ENCODE measurements around the gene TMA7.

The TMA7 gene

DNA sequence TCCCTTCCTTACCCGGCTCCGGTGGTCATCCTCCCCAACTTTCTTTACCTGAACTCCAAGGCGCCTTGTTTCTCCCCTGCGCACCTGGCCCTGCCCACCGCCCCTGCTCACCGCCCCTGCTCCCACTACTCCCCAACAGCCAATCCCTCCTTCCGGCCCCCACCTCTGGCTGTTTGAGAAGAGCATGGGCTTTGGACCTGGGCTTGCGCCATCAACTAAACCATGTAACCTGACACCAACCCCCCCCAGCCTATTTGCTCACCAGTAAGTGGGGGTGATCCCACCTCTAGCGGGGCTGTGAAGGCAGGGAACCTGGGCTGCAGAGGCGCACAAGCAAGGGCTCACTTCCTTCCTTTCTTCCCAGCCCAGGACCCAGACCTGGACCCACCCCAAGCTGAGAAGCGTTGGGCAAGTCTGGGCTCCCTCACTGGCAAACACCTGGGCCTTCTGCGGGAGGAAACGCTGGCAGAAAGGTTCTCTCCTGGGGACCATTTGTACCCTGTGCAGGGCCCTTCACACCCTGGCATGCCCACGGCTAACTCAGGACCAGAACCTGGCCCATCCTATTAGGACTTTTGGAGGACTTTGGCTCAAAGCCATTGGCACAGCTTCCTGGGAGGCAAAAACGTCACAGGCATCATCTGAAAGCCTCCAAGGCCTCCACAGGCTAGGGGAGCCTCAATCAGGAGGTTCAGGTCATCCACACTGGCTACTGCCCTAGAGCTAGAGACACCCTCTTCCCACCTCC lies 9.9 kb upstream of the TMA7 start, which contains the start of gene PLXNB1:
Gene PLXNB1 (minus strand): TSS at position 127 of the 748 bp plus-strand sequence. CDS start 5,475 bp downstream, outside the sequence.
- peak; percentile 84 for DNase-seq (ENCODE audit: low read depth, low spot score)
- no peak for TF ChIP-seq YY1 (IDR thresholded peaks at IDR 0.05; ENCODE audit: insufficient read depth, insufficient read length)
- no peak for TF ChIP-seq ZNF274 (IDR thresholded peaks at IDR 0.05; ENCODE audit: low read depth, low read length)
- no peaks in the 10 kb centered on the region for H3K27me3 ChIP-seq (ENCODE audit: insufficient read depth, insufficient read length)
- H3K36me3 ChIP-seq (ENCODE audit: insufficient read depth, insufficient read length, low read length) = peaks cover 52% of the 10 kb centered on the region
- H3K4me1 ChIP-seq (ENCODE audit: insufficient read depth, insufficient read length) = peaks cover 38% of the 10 kb centered on the region
- peak within 1 kb of the TSS; percentile 88 for H3K9ac ChIP-seq (ENCODE audit: insufficient read length, low read depth)
- peak within 1 kb of the TSS; percentile 77 for H3K4me3 ChIP-seq (ENCODE audit: insufficient read length, low read depth)
- no peaks in the 10 kb centered on the region for H3K9me3 ChIP-seq (ENCODE audit: insufficient read depth, low read length)

DNA sequence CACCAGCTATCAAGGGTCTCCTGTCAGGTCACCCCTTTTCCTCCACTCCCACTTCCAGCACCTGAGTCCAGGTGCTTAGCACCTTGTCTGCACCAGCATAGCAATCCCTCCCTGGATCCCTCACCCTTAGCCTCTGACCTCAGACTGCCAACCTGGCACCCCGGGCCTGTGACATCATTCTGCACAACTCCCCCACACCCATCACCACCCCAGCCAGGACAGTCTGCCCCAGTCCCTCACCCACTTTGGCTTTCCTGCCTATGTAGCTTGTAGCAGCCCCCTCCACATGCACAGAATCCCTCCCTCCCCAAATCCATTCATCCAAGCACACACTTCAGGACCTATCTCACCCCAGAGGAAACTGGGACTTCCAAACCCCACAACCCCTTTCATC lies 9.4 kb upstream of the TMA7 start:
- Histone ChIP-seq H3K4me1 (ENCODE audit: insufficient read depth, insufficient read length) (peaks cover 34% of the 10 kb centered on the region), H3K36me3 (ENCODE audit: insufficient read depth, insufficient read length, low read length) (peaks cover 56% of the 10 kb centered on the region), H3K9me3 (ENCODE audit: insufficient read depth, low read length) (no peaks in the 10 kb centered on the region), H3K9ac (ENCODE audit: insufficient read length, low read depth) (peak overlapping the region; percentile 88), H3K4me3 (ENCODE audit: insufficient read length, low read depth) (no peak overlapping the region), H3K27me3 (ENCODE audit: insufficient read depth, insufficient read length) (no peaks in the 10 kb centered on the region)
- TF ChIP-seq SUZ12 (IDR thresholded peaks at IDR 0.05; ENCODE audit: extremely low read depth, insufficient read depth, insufficient read length) (no peak), YY1 (IDR thresholded peaks at IDR 0.05; ENCODE audit: insufficient read depth, insufficient read length) (no peak), ZNF274 (IDR thresholded peaks at IDR 0.05; ENCODE audit: low read depth, low read length) (no peak)
- DNase-seq (ENCODE audit: low read depth, low spot score) = no peak

DNA sequence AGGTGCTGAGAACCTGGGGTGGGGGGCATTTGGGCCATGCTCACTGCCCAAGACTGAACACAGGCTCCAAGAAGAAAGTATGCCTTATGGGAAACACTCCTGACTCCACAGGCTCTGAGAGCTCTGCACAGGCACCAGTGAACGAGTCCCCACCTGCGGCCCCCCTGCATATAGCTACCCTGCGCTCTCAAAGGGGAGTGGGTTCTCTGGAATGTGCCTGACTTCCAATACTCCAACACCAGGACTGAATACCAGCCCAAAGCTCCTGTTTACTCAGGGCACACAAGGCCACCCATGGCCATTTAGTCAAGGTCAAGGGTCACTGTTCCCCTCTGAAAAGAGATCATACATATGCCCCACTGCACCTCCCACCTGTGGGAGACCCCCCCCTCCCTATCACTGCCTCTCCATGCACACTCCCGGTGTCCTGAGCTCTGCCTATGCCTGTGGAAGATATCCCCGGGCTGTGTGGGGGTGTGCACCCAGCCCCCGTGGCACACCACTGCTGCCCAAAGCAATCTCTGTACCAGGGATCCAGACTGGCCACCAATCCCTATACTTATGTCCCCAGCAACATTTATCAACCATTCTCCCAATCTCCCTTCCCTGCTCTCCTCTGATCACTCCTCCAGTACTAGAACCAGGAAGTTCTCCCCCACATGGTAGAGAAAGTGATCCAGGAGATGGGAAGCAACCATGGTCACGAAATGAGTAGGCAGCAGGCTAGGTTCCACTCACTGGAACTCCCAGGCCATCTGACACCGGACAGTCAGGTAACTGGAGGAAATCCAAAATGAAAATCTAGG lies 8.6 kb upstream of the TMA7 start:
- Histone ChIP-seq H3K27me3 (ENCODE audit: insufficient read depth, insufficient read length) (no peaks in the 10 kb centered on the region), H3K4me1 (ENCODE audit: insufficient read depth, insufficient read length) (peaks cover 34% of the 10 kb centered on the region), H3K9ac (ENCODE audit: insufficient read length, low read depth) (no peak overlapping the region), H3K4me3 (ENCODE audit: insufficient read length, low read depth) (no peak overlapping the region), H3K9me3 (ENCODE audit: insufficient read depth, low read length) (no peaks in the 10 kb centered on the region), H3K36me3 (ENCODE audit: insufficient read depth, insufficient read length, low read length) (peaks cover 51% of the 10 kb centered on the region)
- TF ChIP-seq SUZ12 (IDR thresholded peaks at IDR 0.05; ENCODE audit: extremely low read depth, insufficient read depth, insufficient read length) = no peak
- no peak for TF ChIP-seq ZNF274 (IDR thresholded peaks at IDR 0.05; ENCODE audit: low read depth, low read length)
- no peak for DNase-seq (ENCODE audit: low read depth, low spot score)

DNA sequence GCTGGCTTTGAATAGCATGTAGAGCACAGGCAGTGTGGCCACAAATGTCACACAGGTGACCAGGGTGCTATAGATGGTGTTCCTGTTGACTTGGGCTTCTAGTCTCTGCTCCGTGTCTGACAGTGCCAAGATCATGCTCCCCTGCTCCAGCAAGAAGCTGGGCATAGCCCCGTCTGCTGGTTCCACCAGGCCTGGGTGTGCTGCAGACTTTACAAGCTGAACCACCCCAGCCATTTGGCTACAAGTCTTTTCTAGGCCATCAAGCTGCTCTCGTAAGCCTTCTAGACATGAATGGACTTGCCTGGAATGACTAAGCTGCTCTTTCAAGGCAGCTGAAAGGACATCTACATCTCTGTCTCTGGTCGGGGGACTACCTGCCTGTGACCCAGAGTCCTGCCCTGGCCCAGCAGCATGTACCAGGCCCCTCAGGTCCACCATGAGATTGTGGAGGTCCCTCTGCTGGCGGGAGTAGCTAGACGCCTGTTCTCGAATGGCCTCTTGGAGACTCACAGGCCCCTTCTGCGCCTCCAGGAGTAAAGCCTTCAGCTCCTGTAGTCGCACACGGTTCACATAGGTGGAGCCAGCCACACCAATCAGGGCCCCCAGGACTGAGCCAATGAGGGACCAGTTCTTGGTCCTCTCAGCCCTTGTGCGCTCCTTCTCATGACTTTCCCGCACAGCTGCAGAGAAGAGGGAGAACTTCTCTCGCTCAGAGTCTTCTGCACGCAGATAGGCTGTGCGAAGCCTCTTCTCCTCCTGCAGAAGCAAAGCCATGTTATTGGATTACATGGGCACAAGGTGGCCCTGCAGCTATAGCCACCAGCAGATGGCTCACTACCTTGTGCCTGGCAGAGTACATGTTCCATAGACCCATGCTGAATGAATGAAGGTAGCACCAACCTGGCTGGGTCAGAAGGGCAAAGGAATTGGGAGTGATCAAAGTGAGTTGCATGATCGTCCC lies 7.4 kb upstream of the TMA7 start:
- Histone ChIP-seq H3K4me1 (ENCODE audit: insufficient read depth, insufficient read length) (peaks cover 27% of the 10 kb centered on the region), H3K27me3 (ENCODE audit: insufficient read depth, insufficient read length) (no peaks in the 10 kb centered on the region), H3K36me3 (ENCODE audit: insufficient read depth, insufficient read length, low read length) (peaks cover 57% of the 10 kb centered on the region), H3K9me3 (ENCODE audit: insufficient read depth, low read length) (no peaks in the 10 kb centered on the region), H3K4me3 (ENCODE audit: insufficient read length, low read depth) (no peak overlapping the region), H3K9ac (ENCODE audit: insufficient read length, low read depth) (no peak overlapping the region)
- peak; percentile 44 for DNase-seq (ENCODE audit: low read depth, low spot score)
- TF ChIP-seq SUZ12 (IDR thresholded peaks at IDR 0.05; ENCODE audit: extremely low read depth, insufficient read depth, insufficient read length) = no peak
- TF ChIP-seq YY1 (IDR thresholded peaks at IDR 0.05; ENCODE audit: insufficient read depth, insufficient read length) = no peak
- no peak for TF ChIP-seq ZNF274 (IDR thresholded peaks at IDR 0.05; ENCODE audit: low read depth, low read length)

DNA sequence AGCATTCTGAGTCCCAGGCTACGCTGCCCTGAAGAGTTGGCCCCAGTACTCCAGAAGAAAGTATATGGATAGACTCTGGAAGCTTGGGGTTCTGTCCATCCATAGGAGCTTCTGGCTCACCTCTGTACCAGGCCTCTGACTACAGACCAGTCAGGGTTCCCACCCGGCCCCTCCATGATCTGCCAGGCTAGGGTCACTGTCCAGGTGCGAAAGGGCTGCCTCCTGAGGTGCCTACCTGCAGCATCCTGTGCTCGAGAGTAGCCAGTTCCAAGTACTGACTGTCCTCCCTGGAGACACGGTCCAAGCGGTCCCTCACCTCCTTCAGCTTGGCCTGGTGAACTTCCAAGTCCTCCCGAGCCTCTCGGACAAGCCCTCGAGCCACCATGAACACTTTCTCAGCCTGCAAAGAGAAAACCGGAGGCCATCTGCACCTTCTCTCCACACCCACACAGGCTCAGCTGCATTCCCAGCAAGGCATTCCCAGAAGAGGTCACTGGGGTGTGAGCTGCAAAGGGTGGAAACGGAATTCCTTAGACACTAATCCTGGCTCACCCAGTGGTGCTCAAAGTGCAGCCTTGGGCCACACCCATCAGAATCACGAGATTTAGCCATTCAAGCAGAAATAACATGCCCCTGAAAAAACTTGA lies 6.5 kb upstream of the TMA7 start:
- no peak overlapping the region for H3K9ac ChIP-seq (ENCODE audit: insufficient read length, low read depth)
- H3K4me1 ChIP-seq (ENCODE audit: insufficient read depth, insufficient read length) = peaks cover 19% of the 10 kb centered on the region
- H3K27me3 ChIP-seq (ENCODE audit: insufficient read depth, insufficient read length) = no peaks in the 10 kb centered on the region
- TF ChIP-seq YY1 (IDR thresholded peaks at IDR 0.05; ENCODE audit: insufficient read depth, insufficient read length) = no peak
- no peak for TF ChIP-seq ZNF274 (IDR thresholded peaks at IDR 0.05; ENCODE audit: low read depth, low read length)
- TF ChIP-seq SUZ12 (IDR thresholded peaks at IDR 0.05; ENCODE audit: extremely low read depth, insufficient read depth, insufficient read length) = no peak
- H3K4me3 ChIP-seq (ENCODE audit: insufficient read length, low read depth) = no peak overlapping the region
- DNase-seq (ENCODE audit: low read depth, low spot score) = no peak
- no peaks in the 10 kb centered on the region for H3K9me3 ChIP-seq (ENCODE audit: insufficient read depth, low read length)
- peaks cover 55% of the 10 kb centered on the region for H3K36me3 ChIP-seq (ENCODE audit: insufficient read depth, insufficient read length, low read length)

DNA sequence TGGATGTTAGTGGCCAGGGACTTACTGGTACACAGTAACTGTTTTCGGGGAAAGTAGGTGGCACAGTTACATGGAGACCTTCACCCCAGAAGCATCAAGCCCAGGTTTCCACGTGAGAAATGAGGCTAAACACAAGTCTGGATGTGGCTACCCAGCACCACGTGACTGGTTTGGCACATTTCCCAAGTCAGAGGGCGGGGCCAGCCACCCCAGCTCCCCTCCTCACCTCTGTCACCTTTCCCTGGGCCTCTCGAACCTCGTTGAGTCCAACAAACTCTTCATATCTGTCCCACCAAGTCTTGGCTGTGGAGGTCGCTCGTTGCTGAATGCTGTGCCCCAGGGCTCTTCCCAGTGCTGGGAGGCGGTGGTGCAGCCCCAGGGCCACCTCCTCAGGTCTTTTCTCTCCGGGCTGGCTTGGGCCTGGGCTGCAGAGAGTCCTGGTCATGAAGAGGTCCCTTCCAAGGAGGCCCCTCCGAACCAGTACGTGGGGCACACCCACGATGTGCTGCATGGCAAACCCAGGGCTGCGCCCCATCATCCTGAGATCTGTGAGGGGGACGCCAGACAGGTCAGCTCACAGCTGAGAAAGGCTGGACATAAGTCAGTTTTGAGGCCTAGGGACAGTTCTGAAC lies 5.3 kb upstream of the TMA7 start:
- Histone ChIP-seq H3K9ac (ENCODE audit: insufficient read length, low read depth) (no peak overlapping the region), H3K4me1 (ENCODE audit: insufficient read depth, insufficient read length) (peaks cover 19% of the 10 kb centered on the region), H3K4me3 (ENCODE audit: insufficient read length, low read depth) (no peak overlapping the region), H3K36me3 (ENCODE audit: insufficient read depth, insufficient read length, low read length) (peaks cover 55% of the 10 kb centered on the region), H3K27me3 (ENCODE audit: insufficient read depth, insufficient read length) (no peaks in the 10 kb centered on the region), H3K9me3 (ENCODE audit: insufficient read depth, low read length) (no peaks in the 10 kb centered on the region)
- TF ChIP-seq ZNF274 (IDR thresholded peaks at IDR 0.05; ENCODE audit: low read depth, low read length) (no peak), SUZ12 (IDR thresholded peaks at IDR 0.05; ENCODE audit: extremely low read depth, insufficient read depth, insufficient read length) (no peak), YY1 (IDR thresholded peaks at IDR 0.05; ENCODE audit: insufficient read depth, insufficient read length) (no peak)
- DNase-seq (ENCODE audit: low read depth, low spot score) = no peak
